GM13977 (cell line): Measurements from ENCODE around the gene ANKRD23.
"Not testable (repeated sequence)": the region's sequence is repeated elsewhere in the genome, so short reads cannot be mapped to it uniquely, and the experiment has no call there.

Source experiments
- DNase-seq: peaks from one replicate; pipeline ENCODE4 v3.0.0; 2012; ENCODE audit warnings: low spot score
- CTCF ChIP-seq: IDR thresholded peaks from 2 replicates; pipeline ENCODE4 v1.5.1; 2012; ENCODE audit warnings: mild to moderate bottlenecking, control low read depth; ENCODE audit not compliant: insufficient read depth; ENCODE audit errors: extremely low read depth, missing control alignments
- in situ Hi-C: fragments of 300-500 bp; cut with MboI; formaldehyde crosslinking; loops from one replicate; pipeline ENCODE4 v1.12.0; 2022; ENCODE audit warnings: low sequenced_read_pairs, low pct_unique_long_range_greater_than_20kb, mixed read lengths, inconsistent platforms; ENCODE audit not compliant: unreplicated experiment

ANKRD23 gene

GRCh38 chr2:96809951-96810782 is 33.7 kb downstream of the ANKRD23 start:
- TF ChIP-seq CTCF, result no peak
- in situ Hi-C loops, result no loop called here
- no peak for DNase-seq

- DNase-seq, result no peak
- TF ChIP-seq CTCF, result no peak
- in situ Hi-C loops, result no loop called here
Observed at GRCh38 chr2:96809216-96809882, 34.5 kb downstream of the ANKRD23 start.

GRCh38 chr2:96808176-96808837 is 35.5 kb downstream of the ANKRD23 start:
- TF ChIP-seq CTCF, result no peak
- in situ Hi-C loops, result no loop called here
- DNase-seq, result no peak

GRCh38 chr2:96807127-96807471 is 36.7 kb downstream of the ANKRD23 start:
- no peak for DNase-seq
- in situ Hi-C loops, result no loop called here
- TF ChIP-seq CTCF, result no peak

- peak; percentile 62 for DNase-seq
- no peak for TF ChIP-seq CTCF
- in situ Hi-C loops, result no loop called here
Observed at GRCh38 chr2:96806468-96807126, 37.2 kb downstream of the ANKRD23 start.

- DNase-seq, in situ Hi-C loops: not testable (repeated sequence)
Observed at GRCh38 chr2:96805946-96806345, 37.9 kb downstream of the ANKRD23 start.

- in situ Hi-C loops, result no loop called here
Observed at GRCh38 chr2:96804986-96805385, 38.8 kb downstream of the ANKRD23 start.

More at GRCh38 chr2:96804986-96805385, 38.8 kb downstream of the ANKRD23 start:
- no peak for TF ChIP-seq CTCF
- DNase-seq, result no peak
